PFSK-1 (cell line): ENCODE measurements around the gene PARVB.

Experiments used
- FOXP2 ChIP-seq: optimal IDR thresholded peaks from 2 replicates; pipeline ENCODE3; 2011; ENCODE audit warnings: borderline replicate concordance, control low read depth, inconsistent platforms; ENCODE audit not compliant: insufficient read depth; ENCODE audit errors: extremely low read length, extremely low read depth
- POLR2AphosphoS5 ChIP-seq: IDR thresholded peaks from 2 replicates; pipeline ENCODE4 v1.6.1; 2012; ENCODE audit warnings: low read depth, mild to moderate bottlenecking, control low read depth, low read length, moderate library complexity
- SIN3A ChIP-seq: IDR thresholded peaks from 2 replicates; pipeline ENCODE4 v1.6.1; 2012; ENCODE audit warnings: mild to moderate bottlenecking, low read length, moderate library complexity, borderline replicate concordance; ENCODE audit not compliant: insufficient read depth
- TAF1 ChIP-seq: IDR thresholded peaks from 2 replicates; pipeline ENCODE4 v1.6.1; 2012; ENCODE audit warnings: low read length, control low read depth, borderline replicate concordance; ENCODE audit not compliant: insufficient read depth
- TF ChIP-seq, protein P1 (sequence below), 2 experiments: IDR thresholded peaks; 2 replicates each; pipeline versions ENCODE4 v1.6.1 to v1.8.0; 2011 to 2012; ENCODE audit warnings: low read depth in 2 of 2, low read length in 2 of 2, control low read depth in 1 of 2, inconsistent platforms in 1 of 2, mild to moderate bottlenecking in 1 of 2, moderate library complexity in 1 of 2; ENCODE audit not compliant: insufficient read depth in 1 of 2

Gene PARVB

DNA sequence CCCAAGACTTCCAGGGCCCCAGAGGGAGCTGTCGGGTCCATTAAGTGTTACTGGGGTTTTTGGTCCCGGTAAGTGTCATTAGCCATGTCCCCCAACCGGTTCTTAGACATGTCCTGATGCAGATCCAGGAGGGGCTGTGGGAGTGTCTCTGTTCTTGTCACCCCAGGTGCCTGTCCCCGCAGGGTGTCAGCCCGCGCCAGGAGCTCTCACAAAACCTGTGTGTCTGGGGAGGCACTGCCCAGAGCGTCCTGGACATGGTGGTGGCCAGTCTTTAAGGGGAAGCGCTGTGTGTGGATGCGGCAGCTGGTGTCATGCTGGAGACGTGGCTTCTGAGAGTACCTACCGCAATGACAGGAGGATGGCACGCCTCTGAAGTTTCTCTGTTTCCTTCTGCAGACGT, 144.1 kb downstream of the PARVB start:
- no peak for TF ChIP-seq FOXP2
- TF ChIP-seq SIN3A = no peak
- TF ChIP-seq POLR2AphosphoS5 = no peak
- TF ChIP-seq TAF1 = no peak
- TF ChIP-seq, protein P1, sequence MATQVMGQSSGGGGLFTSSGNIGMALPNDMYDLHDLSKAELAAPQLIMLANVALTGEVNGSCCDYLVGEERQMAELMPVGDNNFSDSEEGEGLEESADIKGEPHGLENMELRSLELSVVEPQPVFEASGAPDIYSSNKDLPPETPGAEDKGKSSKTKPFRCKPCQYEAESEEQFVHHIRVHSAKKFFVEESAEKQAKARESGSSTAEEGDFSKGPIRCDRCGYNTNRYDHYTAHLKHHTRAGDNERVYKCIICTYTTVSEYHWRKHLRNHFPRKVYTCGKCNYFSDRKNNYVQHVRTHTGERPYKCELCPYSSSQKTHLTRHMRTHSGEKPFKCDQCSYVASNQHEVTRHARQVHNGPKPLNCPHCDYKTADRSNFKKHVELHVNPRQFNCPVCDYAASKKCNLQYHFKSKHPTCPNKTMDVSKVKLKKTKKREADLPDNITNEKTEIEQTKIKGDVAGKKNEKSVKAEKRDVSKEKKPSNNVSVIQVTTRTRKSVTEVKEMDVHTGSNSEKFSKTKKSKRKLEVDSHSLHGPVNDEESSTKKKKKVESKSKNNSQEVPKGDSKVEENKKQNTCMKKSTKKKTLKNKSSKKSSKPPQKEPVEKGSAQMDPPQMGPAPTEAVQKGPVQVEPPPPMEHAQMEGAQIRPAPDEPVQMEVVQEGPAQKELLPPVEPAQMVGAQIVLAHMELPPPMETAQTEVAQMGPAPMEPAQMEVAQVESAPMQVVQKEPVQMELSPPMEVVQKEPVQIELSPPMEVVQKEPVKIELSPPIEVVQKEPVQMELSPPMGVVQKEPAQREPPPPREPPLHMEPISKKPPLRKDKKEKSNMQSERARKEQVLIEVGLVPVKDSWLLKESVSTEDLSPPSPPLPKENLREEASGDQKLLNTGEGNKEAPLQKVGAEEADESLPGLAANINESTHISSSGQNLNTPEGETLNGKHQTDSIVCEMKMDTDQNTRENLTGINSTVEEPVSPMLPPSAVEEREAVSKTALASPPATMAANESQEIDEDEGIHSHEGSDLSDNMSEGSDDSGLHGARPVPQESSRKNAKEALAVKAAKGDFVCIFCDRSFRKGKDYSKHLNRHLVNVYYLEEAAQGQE (IDR thresholded peaks at IDR 0.05; ENCODE audit: insufficient read depth in 1 of 2, low read depth in 2 of 2, low read length in 2 of 2) = no peak

DNA sequence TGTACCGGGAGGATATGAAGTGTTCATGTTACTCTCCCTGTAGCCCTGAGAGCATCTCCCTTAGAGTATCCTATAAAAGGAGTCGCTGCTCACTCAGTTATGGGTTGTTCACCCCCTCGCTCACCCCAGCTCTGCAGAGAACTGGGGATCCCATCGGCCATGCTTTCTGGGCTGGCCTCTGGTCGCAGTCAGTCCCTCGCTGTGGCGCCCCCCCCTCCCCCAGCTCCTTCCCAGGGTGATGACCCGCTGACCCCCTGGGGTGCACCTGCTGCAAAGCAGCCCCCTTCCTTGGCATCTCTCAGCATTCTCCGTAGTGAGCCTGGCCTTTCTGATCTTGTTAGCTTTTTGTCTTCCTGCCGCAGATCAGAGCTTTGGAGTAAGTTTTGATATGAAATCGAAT, 146.4 kb downstream of the PARVB start:
- TF ChIP-seq TAF1 (no peak), SIN3A (no peak), FOXP2 (no peak), POLR2AphosphoS5 (no peak)
- TF ChIP-seq, protein P1 (IDR thresholded peaks at IDR 0.05; ENCODE audit: insufficient read depth in 1 of 2, low read depth in 2 of 2, low read length in 2 of 2) = no peak

DNA sequence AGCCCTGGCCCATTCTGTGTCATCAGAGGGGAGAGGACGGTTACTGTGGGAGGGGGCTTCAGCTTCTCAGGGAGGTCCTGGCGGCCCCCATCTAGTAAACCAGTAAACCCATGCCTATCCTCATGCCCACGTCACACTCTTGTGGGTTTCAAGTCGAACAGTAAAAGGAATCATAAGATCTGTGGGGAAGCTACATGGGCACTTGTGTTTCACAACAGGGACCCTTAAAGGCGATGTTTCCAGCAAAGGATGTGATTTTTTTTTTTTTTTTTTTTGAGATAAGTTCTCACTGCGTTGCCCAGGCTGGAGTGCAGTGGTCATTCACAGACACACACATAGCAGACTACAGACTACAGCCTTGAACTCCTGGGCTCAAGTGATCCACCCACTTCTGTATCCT, 147.5 kb downstream of the PARVB start:
- TF ChIP-seq TAF1 (no peak), SIN3A (no peak), FOXP2 (no peak), POLR2AphosphoS5 (no peak)
- TF ChIP-seq, protein P1 (IDR thresholded peaks at IDR 0.05; ENCODE audit: insufficient read depth in 1 of 2, low read depth in 2 of 2, low read length in 2 of 2) = no peak

DNA sequence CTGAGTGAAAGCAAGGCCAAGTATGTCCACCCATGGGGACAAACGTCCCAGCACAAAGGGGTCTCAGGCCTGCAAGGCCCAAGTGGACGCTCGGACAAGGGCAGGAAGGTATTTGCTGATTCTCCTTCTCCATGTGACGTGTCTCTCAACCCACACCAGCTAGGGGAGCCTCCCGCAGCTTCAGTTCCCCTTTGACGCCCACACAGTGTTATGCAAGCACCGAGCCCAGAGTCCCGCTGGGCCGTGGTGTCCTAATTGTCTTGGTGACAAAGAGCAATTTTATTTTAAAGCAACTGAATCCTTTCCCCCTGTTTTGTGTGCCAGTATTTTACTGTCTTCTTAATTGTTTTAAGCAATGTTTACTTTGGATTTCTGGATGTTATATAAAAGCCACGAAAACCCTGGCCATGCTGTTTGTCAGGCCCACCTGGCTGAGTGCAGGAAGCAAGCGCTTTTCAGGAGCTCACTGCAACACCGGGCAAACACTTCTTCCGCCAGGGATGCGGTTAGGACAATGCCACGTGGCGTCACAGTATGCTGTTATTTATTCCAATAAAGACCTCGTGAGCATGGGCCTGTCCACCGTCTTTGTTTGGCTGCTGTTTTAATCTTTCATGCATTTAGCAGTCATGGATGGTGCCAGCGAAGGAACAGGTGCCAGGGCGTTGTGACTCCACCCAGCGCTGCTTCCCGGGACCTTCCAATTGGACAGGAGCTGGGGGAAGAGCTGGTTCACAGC, 148.4 kb downstream of the PARVB start:
- no peak for TF ChIP-seq TAF1
- no peak for TF ChIP-seq SIN3A
- TF ChIP-seq POLR2AphosphoS5 = no peak
- TF ChIP-seq, protein P1 (IDR thresholded peaks at IDR 0.05; ENCODE audit: insufficient read depth in 1 of 2, low read depth in 2 of 2, low read length in 2 of 2) = no peak
- no peak for TF ChIP-seq FOXP2

DNA sequence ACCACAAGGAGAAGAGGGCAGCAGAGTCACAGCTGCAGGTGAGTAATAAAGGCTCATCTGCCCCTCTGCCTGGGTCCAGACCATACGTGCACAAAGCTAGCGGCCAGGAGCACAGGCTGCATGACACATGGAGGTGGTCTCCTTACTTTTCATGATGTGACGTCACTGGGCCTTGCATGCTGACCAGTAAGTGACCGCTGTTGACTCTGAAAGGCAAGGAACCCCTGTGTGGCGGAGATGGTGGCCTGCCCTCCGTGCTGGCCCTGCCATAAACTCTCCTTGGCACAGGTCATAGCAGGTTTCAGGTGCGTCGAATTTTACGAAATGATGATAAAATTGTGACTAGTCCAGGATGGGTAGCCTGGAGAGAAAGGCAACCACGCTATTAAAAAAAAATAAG, 149.1 kb downstream of the PARVB start:
- TF ChIP-seq POLR2AphosphoS5 (no peak), FOXP2 (no peak), TAF1 (no peak), SIN3A (no peak)
- TF ChIP-seq, protein P1 (IDR thresholded peaks at IDR 0.05; ENCODE audit: insufficient read depth in 1 of 2, low read depth in 2 of 2, low read length in 2 of 2) = no peak
